Suppressor macrophage (primary cell): ENCODE data around the gene FOXO6.

ENCODE experiments used
- DNase-seq, 4 experiments: peaks; one replicate each; pipeline ENCODE4 v3.0.0-alpha.2; 2020 to 2022

FOXO6 gene

DNA sequence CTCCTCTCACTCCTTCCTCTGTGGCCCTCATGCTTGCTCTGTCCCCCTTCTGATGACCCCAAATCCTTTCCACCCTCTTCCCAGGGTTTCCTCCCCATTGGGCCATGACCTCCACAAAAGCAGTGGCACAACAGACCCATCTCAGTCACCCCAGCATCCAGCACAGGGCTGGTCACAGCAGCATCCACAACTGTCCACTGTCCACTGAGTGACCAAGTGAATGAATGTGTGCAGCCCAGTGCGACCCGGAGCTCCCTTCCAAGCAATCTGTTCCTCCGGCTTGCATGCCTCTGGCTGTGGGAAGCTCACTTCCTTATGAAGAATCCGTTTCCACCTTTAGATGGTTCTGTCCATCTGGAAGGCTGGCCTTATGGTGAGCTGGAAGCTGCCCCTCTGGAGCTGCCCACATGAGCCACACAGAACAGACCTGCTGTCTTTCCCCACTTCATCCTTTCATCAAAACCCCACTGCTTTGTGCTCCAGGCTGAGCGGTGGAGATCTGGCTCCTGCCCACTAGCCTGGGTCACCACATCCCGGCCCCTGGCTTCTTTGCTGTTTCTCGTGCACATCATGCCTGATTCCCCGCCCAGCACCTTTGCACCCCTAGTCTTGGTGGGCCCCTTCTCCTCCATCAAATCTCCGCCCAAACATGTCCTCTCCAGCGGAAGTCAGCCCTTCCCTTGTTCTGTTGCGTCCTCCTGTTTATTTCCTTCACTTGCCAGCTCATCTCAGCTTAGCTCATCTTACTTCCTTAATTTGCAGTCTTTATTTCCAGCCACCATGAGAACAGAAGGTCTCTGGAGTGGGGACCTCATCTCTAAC, 66.9 kb downstream of the FOXO6 start:
- peak; percentile 34 to 73 (median 64) for DNase-seq

DNA sequence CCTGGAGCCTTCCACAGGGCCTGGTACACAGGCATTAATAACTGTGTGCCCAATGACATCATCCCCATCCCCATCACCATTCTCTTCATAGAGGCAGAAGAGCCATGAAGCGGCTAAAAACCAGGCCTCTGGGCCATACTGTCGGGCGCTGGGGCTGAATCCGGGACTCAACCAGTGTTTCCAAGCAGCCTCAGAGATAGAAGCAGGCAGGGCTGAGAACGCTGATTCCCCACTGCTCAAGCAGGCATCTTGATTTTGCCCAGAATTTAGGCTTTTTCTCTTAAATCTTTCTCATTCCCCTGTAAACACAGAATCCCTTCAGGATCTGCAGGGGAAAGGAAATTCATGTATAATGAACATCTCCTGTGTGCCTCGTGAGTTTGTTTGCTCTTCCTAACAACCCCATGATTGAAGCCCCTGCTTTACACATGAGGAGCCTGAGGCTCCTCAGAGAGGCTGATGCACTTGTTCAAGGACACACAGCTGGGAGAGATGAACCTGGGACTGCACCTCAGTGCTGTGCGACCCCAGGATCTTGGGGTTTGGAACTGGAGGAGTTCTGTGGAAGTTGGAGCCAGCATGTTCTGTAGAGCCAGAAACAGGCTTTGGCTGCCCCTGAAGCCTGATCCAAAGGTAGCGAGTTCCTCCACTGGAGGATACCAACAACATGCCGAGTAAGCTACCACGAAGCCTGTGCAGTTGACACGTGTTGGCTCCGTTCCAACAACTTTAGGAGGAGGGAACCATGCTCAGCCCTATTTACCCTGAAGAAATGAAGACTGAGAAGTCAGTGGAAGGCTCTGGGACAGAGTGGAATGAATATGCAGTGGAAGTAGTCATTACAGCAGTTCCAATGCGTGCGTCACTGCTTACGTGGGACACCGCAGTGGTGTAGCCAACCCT, 67.8 kb downstream of the FOXO6 start:
- DNase-seq, result peak in 3 of 4 experiments; percentile 6 to 41 (median 15)

- peak in 1 of 4 experiments; percentile 16 for DNase-seq
These were observed 68.4 kb downstream of the FOXO6 start for GRCh38 chr1:41429641-41430035.

DNA sequence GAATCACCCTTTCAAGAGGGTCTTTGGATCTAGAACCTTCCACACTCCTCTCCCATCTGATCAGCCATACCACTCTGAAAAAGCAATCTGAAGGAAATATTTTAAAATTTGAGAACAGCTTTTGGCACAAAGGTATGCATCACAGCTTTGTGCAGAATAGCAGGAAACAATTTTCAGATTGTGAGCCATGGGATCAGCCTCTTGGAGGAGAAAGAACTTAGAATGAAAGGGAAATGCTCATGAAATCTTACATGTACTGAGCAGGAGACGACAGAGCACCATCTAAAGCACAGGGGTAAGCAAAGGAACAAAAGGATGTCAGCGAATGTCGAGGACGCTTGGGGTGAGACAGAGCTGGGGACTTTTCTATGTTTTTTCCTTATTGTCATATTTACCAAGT, 68.8 kb downstream of the FOXO6 start:
- DNase-seq, result no peak

GRCh38 chr1:41430582-41430981, 69.3 kb downstream of the FOXO6 start:
- DNase-seq, result no peak

DNA sequence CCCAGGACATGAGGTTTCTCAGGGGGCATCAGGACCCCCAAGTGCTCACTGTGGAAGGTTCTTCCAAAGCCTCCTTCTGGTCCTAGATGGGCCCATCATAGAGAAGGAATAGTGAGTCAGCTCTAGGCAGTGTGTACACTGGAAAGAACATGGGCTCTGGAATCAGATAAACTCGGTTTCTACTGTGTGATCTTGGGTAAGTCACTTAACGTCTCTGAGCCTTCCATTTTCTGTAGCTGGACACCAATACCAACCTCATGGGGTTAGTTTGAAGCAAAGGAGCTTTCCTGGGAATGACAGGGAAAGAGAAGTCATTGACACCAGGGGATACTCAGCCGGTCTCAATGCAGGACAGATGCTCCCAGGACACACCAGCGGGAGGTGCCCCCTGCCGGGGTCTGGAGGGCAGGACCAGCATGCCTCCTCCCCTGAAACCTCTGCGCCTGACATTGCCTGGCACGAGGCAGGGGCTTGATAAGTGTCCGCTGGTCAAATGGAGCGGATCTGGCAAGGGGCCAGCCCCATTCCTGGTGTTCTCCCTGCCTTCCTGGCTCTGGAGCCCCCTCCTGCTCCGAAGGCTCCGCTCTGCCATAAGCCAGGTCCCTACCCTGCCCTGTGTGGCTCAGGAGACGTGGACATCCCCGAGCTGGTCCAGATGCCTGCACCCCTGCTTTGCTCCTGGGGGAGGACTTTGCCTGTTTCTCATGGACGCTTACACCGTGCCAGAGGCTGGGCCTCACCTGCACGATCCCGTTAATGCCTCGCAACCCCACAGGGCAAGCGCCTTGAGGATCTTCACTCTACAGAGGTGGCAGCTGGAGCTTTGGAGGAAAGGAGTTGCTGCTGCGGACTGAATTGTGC, 70.5 kb downstream of the FOXO6 start:
- no peak for DNase-seq
